Measurements from ENCODE around the gene RPP40.

GRCh38 chr6:5031150-5031549, 27.3 kb upstream of the RPP40 start:
- TF ChIP-seq KDM1A (IDR thresholded peaks at IDR 0.05; ENCODE audit: borderline replicate concordance, low read length) (no peak), TCF12 (IDR thresholded peaks at IDR 0.05; ENCODE audit: low read depth, low read length) (no peak), SIX5 (IDR thresholded peaks at IDR 0.05; ENCODE audit: low read depth, low read length) (no peak), CTCF (IDR thresholded peaks at IDR 0.05; ENCODE audit: control extremely low read depth in 1 of 3, insufficient read depth in 1 of 3, low read depth in 1 of 3, low read length in 3 of 3) (no peak), EZH2 (IDR thresholded peaks at IDR 0.05; ENCODE audit: low read depth, low read length, severe bottlenecking) (no peak), EP300 (IDR thresholded peaks at IDR 0.05; ENCODE audit: borderline replicate concordance in 1 of 2, low read depth in 2 of 2, low read length in 2 of 2) (no peak), USF2 (IDR thresholded peaks at IDR 0.05; ENCODE audit: low read length) (no peak), POLR2A (IDR thresholded peaks at IDR 0.05; ENCODE audit: control extremely low read depth in 1 of 2, low read depth in 2 of 2, low read length in 2 of 2) (no peak), SAP30 (IDR thresholded peaks at IDR 0.05; ENCODE audit: insufficient read depth, insufficient replicate concordance, low read length) (no peak), SIN3A (conservative IDR thresholded peaks at IDR 0.05 in 1 of 2, IDR thresholded peaks at IDR 0.05 in 1 of 2; ENCODE audit: low read depth in 1 of 2, low read length in 2 of 2) (no peak), POLR2AphosphoS5 (IDR thresholded peaks at IDR 0.05; ENCODE audit: low read depth, low read length) (no peak), CHD2 (IDR thresholded peaks at IDR 0.05; ENCODE audit: low read length) (no peak)
- TF ChIP-seq, protein P1, sequence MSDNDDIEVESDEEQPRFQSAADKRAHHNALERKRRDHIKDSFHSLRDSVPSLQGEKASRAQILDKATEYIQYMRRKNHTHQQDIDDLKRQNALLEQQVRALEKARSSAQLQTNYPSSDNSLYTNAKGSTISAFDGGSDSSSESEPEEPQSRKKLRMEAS (IDR thresholded peaks at IDR 0.05) = no peak
